IPS DF 4.7 (cell line): ENCODE results near the gene FGF6.
"Not testable (repeated sequence)": the region's sequence is repeated elsewhere in the genome, so short reads cannot be mapped to it uniquely, and the experiment has no call there.

Experiments used
- DNase-seq: peaks from one replicate; pipeline ENCODE4 v3.0.0-alpha.2; 2013; ENCODE audit warnings: low spot score; ENCODE audit errors: extremely low read depth

FGF6 gene, protein sequence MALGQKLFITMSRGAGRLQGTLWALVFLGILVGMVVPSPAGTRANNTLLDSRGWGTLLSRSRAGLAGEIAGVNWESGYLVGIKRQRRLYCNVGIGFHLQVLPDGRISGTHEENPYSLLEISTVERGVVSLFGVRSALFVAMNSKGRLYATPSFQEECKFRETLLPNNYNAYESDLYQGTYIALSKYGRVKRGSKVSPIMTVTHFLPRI

DNA sequence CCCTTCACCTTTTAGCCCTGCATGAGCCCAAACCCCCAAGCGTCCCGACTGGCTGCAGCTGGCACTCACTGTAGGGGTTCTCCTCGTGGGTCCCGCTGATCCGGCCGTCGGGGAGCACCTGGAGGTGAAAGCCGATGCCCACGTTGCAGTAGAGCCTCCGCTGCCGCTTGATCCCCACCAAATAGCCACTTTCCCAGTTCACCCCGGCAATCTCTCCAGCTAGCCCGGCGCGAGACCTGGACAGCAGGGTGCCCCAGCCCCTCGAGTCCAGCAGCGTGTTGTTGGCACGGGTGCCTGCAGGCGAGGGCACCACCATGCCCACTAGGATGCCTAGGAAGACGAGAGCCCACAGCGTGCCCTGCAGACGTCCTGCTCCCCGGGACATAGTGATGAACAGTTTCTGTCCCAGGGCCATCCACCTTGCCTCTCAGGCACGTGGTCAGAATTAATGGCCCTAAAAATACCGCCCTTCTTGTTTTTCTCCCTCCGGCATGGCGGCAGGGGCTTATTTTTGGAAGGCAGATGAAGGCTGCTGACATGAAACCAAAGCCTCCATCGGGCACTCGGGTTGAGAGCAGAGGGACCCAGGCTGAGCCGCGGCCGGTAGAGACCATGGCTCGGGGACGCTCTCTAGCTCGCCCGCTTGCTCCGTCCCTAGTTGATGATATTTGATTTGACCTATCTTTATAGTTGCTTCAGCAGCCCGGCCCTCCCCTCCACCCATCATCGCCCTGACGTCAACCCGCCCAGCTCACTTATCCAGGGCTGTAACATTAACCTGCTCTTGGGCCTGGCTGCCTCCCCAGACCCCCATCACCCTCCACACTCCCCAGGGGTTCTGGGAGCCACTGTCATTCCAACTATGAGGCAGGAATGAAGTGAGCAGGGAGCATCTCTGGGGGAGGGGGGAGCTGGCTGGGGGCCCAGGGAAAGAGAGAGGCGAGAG is at the start of gene FGF6:
FGF6 (minus strand) TSS at position 660 of the 946 bp plus-strand sequence; CDS start at position 415, 245 bp downstream.
- DNase-seq: no peak

DNA sequence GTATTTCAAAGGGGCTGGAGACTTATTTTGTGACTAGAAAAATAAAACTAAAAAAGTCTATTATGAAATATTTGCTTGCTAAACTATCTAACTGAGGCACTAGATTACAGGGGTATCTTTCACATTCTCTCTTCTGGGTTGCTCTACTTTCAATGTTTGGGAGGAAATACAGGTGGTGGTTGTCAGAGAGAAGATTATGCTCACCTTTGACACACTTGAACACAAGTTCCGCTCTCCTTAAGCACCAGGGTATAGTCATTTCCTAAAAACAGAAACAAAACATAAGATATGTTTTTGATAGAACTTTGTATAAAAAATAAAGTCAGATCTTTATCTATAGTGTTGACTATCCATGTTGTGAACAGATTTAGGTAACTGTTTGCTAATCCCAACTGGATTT is 45.4 kb upstream of the FGF6 start:
- DNase-seq: no peak

- no peak for DNase-seq
Measured at GRCh38 chr12:4489556-4489955, 43.9 kb upstream of the FGF6 start.

GRCh38 chr12:4486980-4487379 is 41.4 kb upstream of the FGF6 start:
- DNase-seq: peak; percentile 9

DNA sequence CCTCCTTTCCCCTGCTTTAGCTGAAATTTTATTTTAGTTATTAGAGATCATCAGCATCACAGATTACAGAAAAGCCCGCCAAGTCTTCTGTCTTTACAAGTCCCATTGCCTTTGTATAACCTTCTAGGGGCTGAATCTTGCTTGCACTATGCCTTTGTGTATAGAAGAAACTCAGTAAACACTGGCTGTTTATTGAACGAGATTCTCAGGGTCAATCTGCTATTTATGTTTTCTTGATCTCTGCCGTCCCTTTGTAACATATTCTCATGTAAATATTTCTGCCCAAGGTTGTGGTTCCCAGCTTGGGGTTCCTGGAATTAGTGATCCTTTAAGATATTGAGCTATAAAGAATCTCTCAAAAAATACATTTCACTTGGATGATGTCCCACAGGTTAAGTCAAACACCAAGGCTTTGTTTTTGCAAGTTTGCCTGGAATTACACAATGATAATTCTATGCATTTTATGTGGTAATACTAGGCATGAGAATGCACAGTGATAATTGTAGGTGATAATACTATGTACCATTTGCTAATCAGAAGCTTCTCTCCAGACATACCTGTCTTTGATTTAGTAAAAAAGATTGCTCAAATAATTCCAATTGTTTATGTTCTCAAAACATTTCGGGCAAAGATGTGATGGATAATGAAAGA is 40.6 kb upstream of the FGF6 start:
- no peak for DNase-seq

GRCh38 chr12:4483885-4484823 is 38.5 kb upstream of the FGF6 start:
- no peak for DNase-seq

DNA sequence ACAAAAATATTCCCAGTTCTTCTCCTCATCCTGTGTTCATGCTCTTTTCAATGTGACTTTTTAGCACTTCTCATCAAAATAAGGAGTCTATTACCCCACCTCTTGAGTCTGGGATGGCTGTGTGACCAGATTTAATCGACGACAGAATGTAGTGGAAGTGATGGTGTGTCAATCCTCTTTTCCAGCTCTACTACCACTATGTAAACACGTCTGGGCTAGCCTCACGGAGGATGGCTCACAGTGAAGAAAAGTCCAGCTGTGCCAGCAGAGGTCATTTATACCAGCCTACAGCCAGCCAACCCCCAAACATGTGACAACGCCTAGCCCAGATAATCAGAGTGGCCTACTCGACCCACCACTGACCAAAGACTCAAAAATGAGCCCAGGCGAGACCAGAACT is 37.3 kb upstream of the FGF6 start:
- no peak for DNase-seq

- no peak for DNase-seq
Measured at GRCh38 chr12:4478933-4479332, 33.3 kb upstream of the FGF6 start.

DNA sequence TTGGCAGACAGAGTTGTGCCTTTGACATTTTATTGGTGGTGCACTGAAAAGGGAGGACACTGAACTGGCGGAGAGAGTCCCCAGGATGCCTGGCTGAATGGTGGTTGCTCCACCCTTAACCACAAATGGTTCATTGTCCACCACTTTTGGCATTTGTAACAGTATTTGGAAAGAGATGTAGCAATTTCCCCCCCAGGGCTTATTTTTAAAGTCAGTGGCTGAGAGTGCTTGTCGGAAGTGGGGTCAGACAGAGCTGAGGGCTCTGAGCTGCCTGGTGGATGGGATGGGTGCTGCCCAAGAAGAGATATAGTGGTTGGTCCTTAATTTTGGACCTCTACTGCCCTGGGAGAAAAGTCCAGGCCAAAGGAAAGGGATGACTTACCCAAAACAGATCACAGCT is 31.5 kb upstream of the FGF6 start:
- DNase-seq: no peak

DNA sequence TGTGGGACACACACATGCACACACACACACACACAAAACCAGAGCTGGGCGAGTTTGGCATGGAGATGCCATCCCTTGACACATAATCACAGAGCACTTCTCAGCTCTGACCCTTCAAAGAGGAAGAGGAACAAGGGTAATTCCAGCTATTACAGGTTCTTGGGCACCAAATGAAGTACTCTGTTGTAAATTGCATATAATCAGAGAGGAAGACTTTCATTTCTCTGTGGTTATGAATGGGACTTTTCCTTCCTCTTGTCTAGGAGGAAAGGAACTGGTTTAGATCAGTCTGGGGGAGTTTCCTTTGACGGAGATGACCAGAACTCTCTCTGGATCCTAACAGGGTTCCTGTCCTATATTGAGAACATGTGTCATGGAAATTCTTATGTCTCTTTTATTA is 26.4 kb upstream of the FGF6 start:
- no peak for DNase-seq

DNA sequence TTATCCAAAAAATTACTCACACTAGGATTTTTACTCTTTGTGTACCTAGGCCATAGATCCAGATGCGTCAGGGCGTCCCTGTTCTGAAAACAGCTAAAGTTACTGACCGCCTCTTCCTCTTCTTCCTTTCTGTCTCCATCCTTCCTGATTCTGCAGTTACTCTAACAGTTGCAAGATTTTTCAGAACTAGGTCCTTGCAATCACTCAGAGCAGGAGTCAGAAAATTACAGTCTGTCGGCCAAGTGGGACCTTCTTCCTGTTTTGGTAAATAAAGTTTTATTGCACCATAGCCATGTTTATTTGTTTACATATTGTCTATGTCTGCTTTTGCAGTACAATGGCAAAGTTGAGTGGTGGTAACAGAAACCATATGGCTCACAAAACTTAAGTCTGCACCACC is 25.6 kb upstream of the FGF6 start:
- DNase-seq: no peak

GRCh38 chr12:4468994-4469393 is 23.4 kb upstream of the FGF6 start:
- DNase-seq: no peak

- no peak for DNase-seq
Measured at GRCh38 chr12:4460761-4461160, 15.1 kb upstream of the FGF6 start.

- not testable (repeated sequence) for DNase-seq
Measured at GRCh38 chr12:4455849-4456248, 10.2 kb upstream of the FGF6 start.

GRCh38 chr12:4454315-4454860 is 8.8 kb upstream of the FGF6 start:
- no peak for DNase-seq

GRCh38 chr12:4451694-4452093 is 6.1 kb upstream of the FGF6 start:
- DNase-seq: no peak

DNA sequence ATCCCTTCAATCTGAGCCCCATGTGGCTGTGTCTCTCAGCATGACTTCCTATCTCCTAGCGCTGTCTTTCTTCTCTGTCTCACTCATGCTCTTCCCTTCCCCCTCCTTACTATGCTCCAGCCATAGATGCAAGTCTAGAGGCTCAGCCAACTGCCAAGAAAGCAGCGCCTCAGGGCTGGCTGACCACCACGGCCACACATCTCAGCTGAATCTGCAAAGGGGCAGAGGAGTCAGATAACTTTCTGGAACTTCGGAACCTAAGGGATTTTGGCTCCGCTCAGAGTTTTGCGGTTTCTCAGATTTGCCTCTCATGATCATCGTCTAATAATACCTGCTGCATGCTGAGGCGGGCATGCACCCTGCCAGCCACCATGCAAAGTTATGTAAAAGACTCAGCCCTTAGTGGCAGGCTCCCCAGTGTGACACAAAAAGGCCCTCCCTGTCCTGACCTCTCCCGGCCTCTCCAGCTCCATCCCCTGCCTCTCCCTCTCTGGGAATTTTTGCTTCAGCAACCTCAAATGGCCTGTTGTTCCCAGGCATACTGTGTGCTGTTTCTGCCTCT is 5.0 kb upstream of the FGF6 start:
- DNase-seq: peak; percentile 53

DNA sequence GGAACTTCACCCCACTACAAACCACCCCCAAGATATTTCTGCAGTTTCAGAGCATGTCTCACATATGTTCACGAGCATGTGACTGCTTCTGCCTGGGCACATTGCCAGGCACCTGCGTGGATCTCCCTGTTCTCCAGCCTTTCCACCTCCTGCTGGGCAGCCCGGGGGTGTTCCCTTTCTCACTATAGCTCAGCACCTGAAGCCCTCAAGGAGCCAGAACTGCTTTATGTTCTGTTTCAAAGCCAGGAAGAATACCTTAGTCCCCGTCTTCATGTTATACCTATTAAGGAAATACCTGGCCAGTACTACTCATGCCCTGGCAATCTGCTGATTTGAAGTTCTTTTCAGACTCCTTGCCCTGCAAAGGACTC is 4.2 kb upstream of the FGF6 start:
- no peak for DNase-seq

- DNase-seq: no peak
Measured at GRCh38 chr12:4448943-4449850, 3.6 kb upstream of the FGF6 start.
